H9 (cell line): ENCODE data around the gene LTBP2. TPM values are rescaled to one million over a fixed set of nuclear protein-coding genes. Genes with fewer than 3 reads are reported as not detected.

Source experiments
- DNase-seq: peaks from one replicate; pipeline ENCODE4 v3.0.0-alpha.2; 2017
- H2AFZ ChIP-seq: one replicate; pipeline ENCODE4 v1.6.1; 2013; ENCODE audit warnings: mild to moderate bottlenecking, low read length, control low read depth, moderate library complexity
- H2AK5ac ChIP-seq: 2 replicates; pipeline ENCODE4 v1.6.1; 2013; ENCODE audit warnings: low read length, control low read depth, mixed read lengths; ENCODE audit not compliant: insufficient read length
- H2BK120ac ChIP-seq: one replicate; pipeline ENCODE4 v1.6.1; 2013; ENCODE audit warnings: low read depth, mild to moderate bottlenecking, low read length, control low read depth, inconsistent platforms; ENCODE audit not compliant: poor library complexity, severe bottlenecking
- H2BK12ac ChIP-seq: 2 replicates; pipeline ENCODE4 v1.6.1; 2013; ENCODE audit warnings: low read length, control low read depth, mixed read lengths, low read depth; ENCODE audit not compliant: insufficient read length
- H2BK15ac ChIP-seq: 2 replicates; pipeline ENCODE4 v1.6.1; 2013; ENCODE audit warnings: low read depth, low read length, control low read depth
- H2BK20ac ChIP-seq: one replicate; pipeline ENCODE4 v1.6.1; 2013; ENCODE audit warnings: low read depth, mild to moderate bottlenecking, low read length, control low read depth, inconsistent platforms; ENCODE audit not compliant: poor library complexity, severe bottlenecking
- H2BK5ac ChIP-seq: 2 replicates; pipeline ENCODE4 v1.6.1; 2013; ENCODE audit warnings: low read length, control low read depth, mixed read lengths; ENCODE audit not compliant: insufficient read length
- H3K14ac ChIP-seq: 2 replicates; pipeline ENCODE4 v1.6.1; 2013; ENCODE audit warnings: low read length, control low read depth; ENCODE audit not compliant: insufficient read depth
- H3K18ac ChIP-seq: 2 replicates; pipeline ENCODE4 v1.6.1; 2013; ENCODE audit warnings: low read depth, mild to moderate bottlenecking, mixed read lengths, low read length, control low read depth; ENCODE audit not compliant: insufficient read length
- H3K23ac ChIP-seq: 2 replicates; pipeline ENCODE4 v1.6.1; 2013; ENCODE audit warnings: low read length, control low read depth, mixed read lengths, low read depth; ENCODE audit not compliant: insufficient read length
- H3K23me2 ChIP-seq: 2 replicates; pipeline ENCODE4 v1.6.1; 2013; ENCODE audit warnings: low read depth, mild to moderate bottlenecking, mixed read lengths, low read length, control low read depth; ENCODE audit not compliant: insufficient read length, poor library complexity, severe bottlenecking
- H3K27ac ChIP-seq: 2 replicates; pipeline ENCODE4 v1.5.1; 2013; ENCODE audit warnings: low read length, control low read depth, mixed read lengths, low read depth; ENCODE audit not compliant: insufficient read length
- H3K27me3 ChIP-seq: 2 replicates; pipeline ENCODE4 v1.6.1; 2013; ENCODE audit warnings: low read length, control low read depth, inconsistent platforms; ENCODE audit not compliant: insufficient read depth
- H3K4ac ChIP-seq: 2 replicates; pipeline ENCODE4 v1.6.1; 2013; ENCODE audit warnings: low read depth, mild to moderate bottlenecking, control low read depth, inconsistent platforms, low read length, moderate library complexity
- H3K4me1 ChIP-seq: 2 replicates; pipeline ENCODE4 v1.6.1; 2013; ENCODE audit warnings: low read length, control low read depth, inconsistent platforms; ENCODE audit not compliant: insufficient read depth
- H3K4me2 ChIP-seq: 2 replicates; pipeline ENCODE4 v1.6.1; 2013; ENCODE audit warnings: low read length, control low read depth, mixed read lengths; ENCODE audit not compliant: insufficient read length, insufficient read depth
- H3K56ac ChIP-seq: 2 replicates; pipeline ENCODE4 v1.6.1; 2013; ENCODE audit warnings: low read depth, mild to moderate bottlenecking, mixed read lengths, low read length, control low read depth; ENCODE audit not compliant: insufficient read length
- H3K79me1 ChIP-seq: 2 replicates; pipeline ENCODE4 v1.6.1; 2013; ENCODE audit warnings: low read depth, mild to moderate bottlenecking, moderate library complexity, low read length, control low read depth, inconsistent platforms; ENCODE audit not compliant: insufficient read depth, poor library complexity, severe bottlenecking
- H3K79me2 ChIP-seq: 2 replicates; pipeline ENCODE4 v1.6.1; 2013; ENCODE audit warnings: low read length, control low read depth, inconsistent platforms; ENCODE audit not compliant: insufficient read depth
- H3K9ac ChIP-seq: 2 replicates; pipeline ENCODE4 v1.6.1; 2013; ENCODE audit warnings: low read length, control low read depth, mixed read lengths; ENCODE audit not compliant: insufficient read length; ENCODE audit errors: extremely low read depth
- H3K9me3 ChIP-seq: one replicate; pipeline ENCODE4 v1.6.1; 2013; ENCODE audit warnings: low read depth, low read length, inconsistent platforms; ENCODE audit not compliant: control insufficient read depth
- H3T11ph ChIP-seq: one replicate; pipeline ENCODE4 v1.6.1; 2013; ENCODE audit warnings: mild to moderate bottlenecking, low read length, control low read depth, inconsistent platforms
- H4K20me1 ChIP-seq: one replicate; pipeline ENCODE4 v1.6.1; 2013; ENCODE audit not compliant: control insufficient read depth, insufficient read length, insufficient read depth
- H4K5ac ChIP-seq: 2 replicates; pipeline ENCODE4 v1.6.1; 2013; ENCODE audit warnings: low read depth, mild to moderate bottlenecking, mixed read lengths, low read length, control low read depth; ENCODE audit not compliant: insufficient read length
- H4K8ac ChIP-seq: replicated peaks from 2 replicates; pipeline ENCODE4 v1.6.1; 2013; ENCODE audit warnings: low read length, control low read depth, mixed read lengths, low read depth; ENCODE audit not compliant: insufficient read length
- H4K91ac ChIP-seq: 2 replicates; pipeline ENCODE4 v1.6.1; 2013; ENCODE audit warnings: low read depth, mild to moderate bottlenecking, moderate library complexity, mixed read lengths, low read length, control low read depth; ENCODE audit not compliant: insufficient read length
- H3K27ac Mint-ChIP-seq, 3 experiments: 2 replicates in 2 of 3; 3 replicates in 1 of 3; pipeline ENCODE4 v1.8.0; 2020 to 2021; ENCODE audit warnings: mixed read lengths in 3 of 3, mild to moderate bottlenecking in 1 of 3, moderate library complexity in 1 of 3
- H3K27me3 Mint-ChIP-seq: 2 replicates; pipeline ENCODE4 v1.8.0; 2021; ENCODE audit warnings: low read depth, mild to moderate bottlenecking, moderate library complexity, mixed read lengths
- H3K36me3 Mint-ChIP-seq, 3 experiments: 2 replicates in 2 of 3; 3 replicates in 1 of 3; pipeline ENCODE4 v1.8.0; 2020 to 2021; ENCODE audit warnings: low read depth in 3 of 3, mixed read lengths in 3 of 3; ENCODE audit not compliant: insufficient read depth in 1 of 3
- H3K4me1 Mint-ChIP-seq, 2 experiments: 2 replicates each; pipeline ENCODE4 v1.8.0; 2020; ENCODE audit warnings: mixed read lengths in 2 of 2
- H3K4me3 Mint-ChIP-seq, 2 experiments: 2 replicates in 1 of 2; 3 replicates in 1 of 2; pipeline ENCODE4 v1.8.0; 2020 to 2021; ENCODE audit warnings: mild to moderate bottlenecking in 2 of 2, mixed read lengths in 2 of 2, moderate library complexity in 1 of 2
- H3K9me3 Mint-ChIP-seq, 2 experiments: 2 replicates in 1 of 2; 3 replicates in 1 of 2; pipeline ENCODE4 v1.8.0; 2020; ENCODE audit warnings: mild to moderate bottlenecking in 2 of 2, mixed read lengths in 2 of 2, moderate library complexity in 1 of 2
- CTCF ChIP-seq: fragments of 200-600 bp; sonication (generic); conservative IDR thresholded peaks from 3 replicates; pipeline ENCODE4 v1.8.0; 2021; ENCODE audit warnings: antibody characterized with exemption, mild to moderate bottlenecking
- WGBS: extraction: QIAGEN DNeasy Blood & Tissue Kit; methylation state at CpG from one replicate; pipeline ENCODE4 v1.1.7; 2013; ENCODE audit warnings: missing lambda C conversion rate, low lambda C conversion rate, mixed read lengths; ENCODE audit not compliant: insufficient read length; ENCODE audit errors: extremely low coverage; 5-methylcytosine and 5-hydroxymethylcytosine counted together
- total RNA-seq: library from RNA; stranded (reverse); gene quantifications from 2 replicates; pipeline ENCODE4 v1.2.1, GENCODE V29; 2021

LTBP2 gene
- total RNA-seq, 1 experiment from 2014 or later: 0.77 TPM

GRCh38 chr14:74641601-74642391 is 29.8 kb upstream of the LTBP2 start:
- H3K4me2 ChIP-seq: no peak overlapping the region
- Mint-ChIP-seq H3K27ac (no peak overlapping the region), H3K27me3 (peaks cover 2% of the 10 kb centered on the region; the same call in 1 of the 2 replicates), H3K36me3 (no peaks in the 10 kb centered on the region), H3K4me1 (peaks cover 5 to 10% of the 10 kb centered on the region in 2 experiments), H3K4me3 (no peak overlapping the region), H3K9me3 (no peaks in the 10 kb centered on the region)
- no peak overlapping the region for H2BK15ac ChIP-seq
- H4K5ac ChIP-seq: no peak overlapping the region
- no peaks in the 10 kb centered on the region for H3K23me2 ChIP-seq
- H3K4ac ChIP-seq: no peak overlapping the region
- no peaks in the 10 kb centered on the region for H3K79me1 ChIP-seq
- H2BK5ac ChIP-seq: no peak overlapping the region
- no peaks in the 10 kb centered on the region for H4K20me1 ChIP-seq
- H3K56ac ChIP-seq: no peak overlapping the region
- H3K9ac ChIP-seq: no peak overlapping the region
- TF ChIP-seq CTCF: no peak
- no peak overlapping the region for H2BK20ac ChIP-seq
- H2AFZ ChIP-seq: no peak overlapping the region
- peak overlapping the region; percentile 6 for H3K18ac ChIP-seq
- H2BK120ac ChIP-seq: no peak overlapping the region
- no peak overlapping the region for H3K27ac ChIP-seq
- H3K27me3 ChIP-seq: no peaks in the 10 kb centered on the region
- H2BK12ac ChIP-seq: no peak overlapping the region
- no peak overlapping the region for H3T11ph ChIP-seq
- H2AK5ac ChIP-seq: no peak overlapping the region
- no peak for DNase-seq
- no peak overlapping the region for H4K8ac ChIP-seq
- H3K79me2 ChIP-seq: no peaks in the 10 kb centered on the region
- H3K4me1 ChIP-seq: no peaks in the 10 kb centered on the region
- H3K14ac ChIP-seq: no peak overlapping the region; the same call in 1 of the 2 replicates
- no CpG with 5 or more reads among the region's 12 CpGs for WGBS
- H3K23ac ChIP-seq: no peak overlapping the region
- H4K91ac ChIP-seq: no peak overlapping the region
- no peaks in the 10 kb centered on the region for H3K9me3 ChIP-seq
